MM.1S (cell line): ENCODE results near the gene TUBA4B.

Experiments
- DNase-seq: peaks from one replicate; pipeline ENCODE4 v3.0.0-alpha.2; 2015
- H2AFZ ChIP-seq: fragments of 300-600 bp; sonication (generic); 2 replicates; pipeline ENCODE4 v1.6.0; 2016; ENCODE audit warnings: antibody characterized with exemption, low read length
- H3F3A ChIP-seq: fragments of 300-600 bp; sonication (generic); 2 replicates; pipeline ENCODE4 v1.6.1; 2016; ENCODE audit warnings: mild to moderate bottlenecking, antibody characterized with exemption, low read length, moderate library complexity, mixed read lengths; ENCODE audit not compliant: insufficient read depth
- H3K27ac ChIP-seq: fragments of 300-600 bp; sonication (generic); 2 replicates; pipeline ENCODE4 v1.5.1; 2016; ENCODE audit warnings: mild to moderate bottlenecking, low read length
- H3K27me3 ChIP-seq: fragments of 300-600 bp; sonication (generic); replicated peaks from 2 replicates; pipeline ENCODE4 v1.6.0; 2016; ENCODE audit warnings: low read length; ENCODE audit not compliant: insufficient read depth
- H3K36me3 ChIP-seq: fragments of 300-600 bp; sonication (generic); replicated peaks from 2 replicates; pipeline ENCODE4 v1.6.1; 2016; ENCODE audit warnings: mild to moderate bottlenecking, low read length, mixed read lengths; ENCODE audit not compliant: insufficient read depth
- H3K4me1 ChIP-seq: fragments of 300-600 bp; sonication (generic); 2 replicates; pipeline ENCODE4 v1.6.1; 2016; ENCODE audit warnings: low read length, mixed read lengths
- H3K4me2 ChIP-seq: fragments of 300-600 bp; sonication (generic); 2 replicates; pipeline ENCODE4 v1.6.0; 2016; ENCODE audit warnings: low read depth, low read length
- H3K4me3 ChIP-seq: fragments of 300-600 bp; sonication (generic); 2 replicates; pipeline ENCODE4 v1.5.1; 2016; ENCODE audit warnings: low read length, mixed read lengths
- H3K79me2 ChIP-seq: fragments of 300-600 bp; sonication (generic); 2 replicates; pipeline ENCODE4 v1.6.1; 2016; ENCODE audit warnings: mixed run types, low read length, mixed read lengths
- H3K9ac ChIP-seq: fragments of 300-600 bp; sonication (generic); 2 replicates; pipeline ENCODE4 v1.6.1; 2016; ENCODE audit warnings: low read length, mixed read lengths
- H3K9me2 ChIP-seq: fragments of 300-600 bp; sonication (generic); replicated peaks from 2 replicates; pipeline ENCODE4 v1.6.1; 2016; ENCODE audit warnings: mild to moderate bottlenecking, low read length, mixed read lengths; ENCODE audit not compliant: insufficient read depth
- H3K9me3 ChIP-seq: fragments of 300-600 bp; sonication (generic); replicated peaks from 2 replicates; pipeline ENCODE4 v1.6.1; 2016; ENCODE audit warnings: mild to moderate bottlenecking, low read length, mixed read lengths; ENCODE audit not compliant: insufficient read depth
- H4K20me1 ChIP-seq: fragments of 300-600 bp; sonication (generic); 2 replicates; pipeline ENCODE4 v1.6.1; 2016; ENCODE audit warnings: mild to moderate bottlenecking, low read length, moderate library complexity, mixed read lengths; ENCODE audit not compliant: insufficient read depth
- CTCF ChIP-seq: fragments of 300-600 bp; sonication (generic); IDR thresholded peaks from 2 replicates; pipeline ENCODE4 v1.5.1; 2016; ENCODE audit warnings: antibody characterized with exemption, low read length, mixed read lengths
- EZH2 ChIP-seq: fragments of 300-600 bp; sonication (generic); optimal IDR thresholded peaks from 2 replicates; pipeline ENCODE3; 2017; ENCODE audit warnings: low read depth, mild to moderate bottlenecking, antibody characterized with exemption, low read length, mixed read lengths
- EZH2phosphoT487 ChIP-seq: fragments of 300-600 bp; sonication (generic); IDR thresholded peaks from 2 replicates; pipeline ENCODE4 v1.6.1; 2018; ENCODE audit warnings: antibody characterized with exemption, low read length

Gene TUBA4B

GRCh38 chr2:219273937-219274336, 20.9 kb downstream of the TUBA4B start:
- no peak overlapping the region for H3K9ac ChIP-seq

GRCh38 chr2:219274361-219274921, 21.4 kb downstream of the TUBA4B start:
- Histone ChIP-seq H3K27ac (no peak overlapping the region), H3F3A (peaks cover 11% of the 10 kb centered on the region), H4K20me1 (no peaks in the 10 kb centered on the region), H3K9me2 (no peaks in the 10 kb centered on the region), H3K27me3 (no peaks in the 10 kb centered on the region), H3K36me3 (no peaks in the 10 kb centered on the region), H3K79me2 (no peaks in the 10 kb centered on the region), H3K4me3 (no peak overlapping the region), H3K4me1 (peaks cover 16% of the 10 kb centered on the region), H3K9ac (no peak overlapping the region), H3K4me2 (no peak overlapping the region), H2AFZ (no peak overlapping the region), H3K9me3 (no peaks in the 10 kb centered on the region)
- no peak for DNase-seq
- TF ChIP-seq CTCF (no peak), EZH2phosphoT487 (no peak), EZH2 (no peak)

More at GRCh38 chr2:219273937-219274336, 20.9 kb downstream of the TUBA4B start:
- TF ChIP-seq CTCF (no peak), EZH2phosphoT487 (no peak), EZH2 (no peak)
- Histone ChIP-seq H3K79me2 (no peaks in the 10 kb centered on the region), H3K4me3 (no peak overlapping the region), H3K4me2 (no peak overlapping the region), H4K20me1 (no peaks in the 10 kb centered on the region), H3K27me3 (no peaks in the 10 kb centered on the region), H3K36me3 (no peaks in the 10 kb centered on the region), H3F3A (peaks cover 10% of the 10 kb centered on the region), H3K4me1 (peaks cover 16% of the 10 kb centered on the region), H3K27ac (no peak overlapping the region), H2AFZ (no peak overlapping the region), H3K9me2 (no peaks in the 10 kb centered on the region), H3K9me3 (no peaks in the 10 kb centered on the region)
- DNase-seq: no peak

- H3K79me2 ChIP-seq: peaks cover 10% of the 10 kb centered on the region
- H3K27ac ChIP-seq: peak overlapping the region; percentile 88
- H3K4me3 ChIP-seq: peak overlapping the region; percentile 62
- no peaks in the 10 kb centered on the region for H3K36me3 ChIP-seq
- H3K9me3 ChIP-seq: no peaks in the 10 kb centered on the region
- no peak for TF ChIP-seq EZH2phosphoT487
- TF ChIP-seq CTCF: peak; percentile 98
- no peaks in the 10 kb centered on the region for H3K9me2 ChIP-seq
- H3K4me1 ChIP-seq: peaks cover 21% of the 10 kb centered on the region
- H3K4me2 ChIP-seq: peak overlapping the region; percentile 81
- peak; percentile 75 for DNase-seq
- H3K27me3 ChIP-seq: no peaks in the 10 kb centered on the region
- peaks cover 15% of the 10 kb centered on the region for H3F3A ChIP-seq
- H4K20me1 ChIP-seq: no peaks in the 10 kb centered on the region
- H2AFZ ChIP-seq: peak overlapping the region; percentile 95
- H3K9ac ChIP-seq: peak overlapping the region; percentile 78
These were observed 24.9 kb downstream of the TUBA4B start for GRCh38 chr2:219277703-219278654.
